Stimulated activated CD4-positive, alpha-beta T cell treated with anti-CD3 and anti-CD28 coated beads, Interleukin-1b, Interleukin-23, amount 100 ng/mL, for 48 hours (primary cell): ENCODE measurements around the gene C18orf63.
"Not testable (repeated sequence)": the region's sequence is repeated elsewhere in the genome, so short reads cannot be mapped to it uniquely, and the experiment has no call there.

Source experiments
- DNase-seq: peaks from one replicate; pipeline ENCODE4 v3.0.0-alpha.2; 2020

The C18orf63 gene

GRCh38 chr18:74286856-74287255 lies 28.8 kb upstream of the C18orf63 start:
- no peak for DNase-seq

DNA sequence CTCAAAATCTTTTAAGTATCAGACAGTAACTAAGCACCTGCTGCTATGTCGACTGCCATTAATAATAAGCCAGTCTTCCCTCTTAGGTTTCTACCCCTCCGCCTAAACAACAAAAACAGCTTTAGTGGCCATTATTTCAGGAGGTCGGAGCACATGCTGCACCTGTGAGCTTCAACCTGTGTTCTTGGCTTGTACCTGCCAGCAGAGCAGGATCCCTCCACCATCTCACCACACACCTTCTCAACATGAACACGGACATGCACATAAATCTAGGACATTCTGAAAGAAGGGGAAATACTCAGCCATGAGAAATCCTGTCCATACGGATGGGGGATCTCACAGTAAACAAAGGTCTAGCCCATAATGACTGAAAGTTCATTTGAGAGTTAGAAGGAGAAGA lies 27.6 kb upstream of the C18orf63 start:
- DNase-seq, result no peak

GRCh38 chr18:74288730-74289129 lies 26.9 kb upstream of the C18orf63 start:
- no peak for DNase-seq

- DNase-seq, result no peak
Observed at GRCh38 chr18:74289137-74289536, 26.5 kb upstream of the C18orf63 start.

- DNase-seq, result no peak
Observed at GRCh38 chr18:74290021-74290420, 25.6 kb upstream of the C18orf63 start.

- no peak for DNase-seq
Observed at GRCh38 chr18:74290794-74291471, 24.7 kb upstream of the C18orf63 start.

GRCh38 chr18:74291472-74291770 lies 24.2 kb upstream of the C18orf63 start:
- DNase-seq, result no peak

DNA sequence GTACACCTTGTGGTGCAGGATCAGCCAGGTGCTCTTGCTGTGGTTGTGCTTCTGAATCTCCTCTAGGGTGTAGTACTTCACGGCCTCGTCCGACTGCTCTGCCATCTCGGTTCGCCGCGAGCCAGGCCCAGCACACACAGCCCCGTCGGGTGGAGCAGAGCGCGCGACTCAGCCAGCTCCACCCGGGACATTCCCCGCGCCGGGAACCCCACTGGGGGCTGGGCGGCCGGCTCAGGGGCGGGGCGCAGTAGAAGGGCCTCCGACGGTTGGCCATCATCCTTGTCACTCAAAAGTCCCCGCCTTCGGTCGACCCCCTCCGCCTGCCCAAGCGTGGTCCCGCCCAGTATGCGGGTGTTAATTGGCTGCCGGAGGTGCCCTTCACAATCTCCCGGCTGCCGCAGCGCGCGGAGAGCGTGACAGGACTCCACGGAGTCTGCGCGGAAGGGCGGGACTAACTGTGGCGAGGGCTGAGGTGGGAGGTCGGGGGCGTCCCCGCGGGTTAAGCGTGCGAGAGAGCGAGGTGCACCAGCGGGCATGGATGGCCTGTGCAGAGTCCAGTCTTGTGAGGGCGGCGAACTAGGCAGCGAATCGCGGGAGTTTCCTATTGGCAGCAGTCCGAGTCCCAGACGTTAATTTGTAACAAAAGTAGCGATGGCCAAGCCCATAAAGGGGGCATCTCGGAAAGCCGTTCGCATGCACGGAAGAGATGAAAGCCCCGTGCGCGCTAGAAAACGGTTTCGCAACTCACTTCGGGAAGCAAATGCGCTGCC lies 23.7 kb upstream of the C18orf63 start, which contains the start of gene CYB5A:
Gene CYB5A (minus strand): TSS at position 193 of the 770 bp plus-strand sequence. CDS start 88 bp downstream, at position 105.
- DNase-seq, result peak; percentile 97

DNA sequence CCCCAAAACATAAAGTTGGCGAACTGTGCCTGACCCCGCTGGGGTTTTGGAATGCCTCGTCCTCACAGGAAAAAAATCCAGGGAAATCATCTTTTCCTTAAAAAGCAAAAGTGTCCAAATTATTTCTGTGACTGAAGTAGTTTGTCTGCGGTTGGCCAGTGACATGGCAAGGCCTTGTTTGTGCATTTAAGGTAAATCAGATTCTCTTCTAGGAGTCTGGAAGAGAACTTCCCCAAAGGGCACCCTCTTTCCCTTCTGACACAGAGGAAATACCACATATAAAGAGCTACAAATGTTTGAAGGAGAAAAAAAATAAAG lies 23.1 kb upstream of the C18orf63 start:
- DNase-seq, result no peak

GRCh38 chr18:74292982-74293381 lies 22.7 kb upstream of the C18orf63 start:
- not testable (repeated sequence) for DNase-seq

- no peak for DNase-seq
Observed at GRCh38 chr18:74294526-74294925, 21.1 kb upstream of the C18orf63 start.

DNA sequence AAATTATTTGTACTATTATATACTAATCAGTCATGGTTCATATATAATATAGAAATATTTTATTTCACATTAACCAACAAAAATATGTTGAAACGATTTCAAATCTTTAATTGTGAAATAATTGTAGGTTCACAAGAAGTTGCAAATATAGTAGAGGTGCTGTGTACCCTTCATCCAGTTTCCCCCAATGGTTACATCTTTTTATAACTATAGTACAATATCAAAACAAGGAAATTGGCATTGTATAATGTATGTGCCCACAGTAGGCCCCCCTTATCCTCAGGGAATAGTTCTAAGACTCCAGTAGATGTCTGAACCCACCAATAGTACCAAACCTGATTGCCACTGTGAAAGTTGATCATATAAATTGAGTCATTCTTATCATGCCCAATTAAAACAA lies 16.5 kb upstream of the C18orf63 start:
- no peak for DNase-seq

GRCh38 chr18:74299746-74300145 lies 15.9 kb upstream of the C18orf63 start:
- no peak for DNase-seq

GRCh38 chr18:74303306-74303705 lies 12.3 kb upstream of the C18orf63 start:
- no peak for DNase-seq

- DNase-seq, result no peak
Observed at GRCh38 chr18:74303936-74304335, 11.7 kb upstream of the C18orf63 start.

- no peak for DNase-seq
Observed at GRCh38 chr18:74310411-74310810, 5.2 kb upstream of the C18orf63 start.

DNA sequence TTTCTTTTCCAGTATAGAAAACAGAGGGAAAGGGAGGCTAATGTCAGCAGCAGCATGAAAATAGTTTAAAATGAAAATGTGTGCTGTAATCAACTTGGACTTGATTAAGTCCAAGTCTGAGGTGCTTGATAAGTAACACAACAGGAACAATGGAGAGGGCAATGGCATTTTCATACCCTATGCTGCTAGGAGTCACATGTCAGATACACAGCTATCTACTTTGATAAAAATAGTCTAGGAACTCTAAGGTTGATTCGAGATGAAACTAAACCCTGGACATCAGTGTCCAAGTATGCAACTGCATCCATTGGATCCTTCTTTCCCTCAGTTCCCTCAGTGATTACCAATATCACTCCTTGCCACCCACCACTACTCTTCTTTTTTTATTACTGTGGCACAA lies 4.6 kb upstream of the C18orf63 start:
- DNase-seq, result no peak

GRCh38 chr18:74314759-74315463 lies 728 bp upstream of the C18orf63 start:
- DNase-seq, result no peak

GRCh38 chr18:74316257-74317170 lies 875 bp downstream of the C18orf63 start:
- DNase-seq, result no peak

GRCh38 chr18:74326231-74326630 lies 10.6 kb downstream of the C18orf63 start:
- no peak for DNase-seq

DNA sequence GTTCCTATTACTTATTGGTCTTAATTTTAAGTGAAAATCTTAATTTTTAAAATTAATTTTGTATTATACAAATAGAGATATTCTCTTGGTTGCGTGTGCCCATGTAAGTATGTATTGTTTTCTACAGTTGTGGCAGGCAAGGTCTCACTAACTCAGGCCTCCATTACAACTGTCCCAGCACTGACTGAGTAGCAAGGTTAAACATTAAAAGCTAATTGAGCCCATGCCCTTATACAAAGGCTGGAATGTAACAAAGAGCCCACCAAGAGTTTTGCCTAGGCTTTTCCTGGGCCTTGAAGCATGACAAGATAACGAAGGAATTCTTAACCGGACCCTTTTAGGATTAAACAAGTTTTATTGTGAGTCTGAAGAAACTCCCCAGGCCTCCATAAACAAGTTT lies 11.2 kb downstream of the C18orf63 start:
- not testable (repeated sequence) for DNase-seq

DNA sequence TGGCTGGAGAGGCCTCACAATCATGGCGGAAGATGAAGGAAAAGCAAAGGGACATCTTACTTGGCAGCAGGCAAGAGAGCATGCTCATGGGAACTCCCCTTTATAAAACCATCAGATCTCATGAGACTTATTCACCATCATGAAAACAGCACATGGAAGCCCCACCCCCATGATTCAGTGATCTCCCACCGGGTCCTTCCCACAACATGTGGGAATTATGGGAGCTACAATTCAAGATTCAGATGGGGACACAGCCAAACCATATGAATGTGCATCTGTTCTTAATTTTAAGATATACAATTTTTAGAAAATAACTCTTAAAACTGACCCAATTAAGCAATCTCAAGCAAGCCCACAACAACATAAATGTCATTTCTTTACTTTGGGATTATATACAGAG lies 12.6 kb downstream of the C18orf63 start:
- DNase-seq, result no peak

DNA sequence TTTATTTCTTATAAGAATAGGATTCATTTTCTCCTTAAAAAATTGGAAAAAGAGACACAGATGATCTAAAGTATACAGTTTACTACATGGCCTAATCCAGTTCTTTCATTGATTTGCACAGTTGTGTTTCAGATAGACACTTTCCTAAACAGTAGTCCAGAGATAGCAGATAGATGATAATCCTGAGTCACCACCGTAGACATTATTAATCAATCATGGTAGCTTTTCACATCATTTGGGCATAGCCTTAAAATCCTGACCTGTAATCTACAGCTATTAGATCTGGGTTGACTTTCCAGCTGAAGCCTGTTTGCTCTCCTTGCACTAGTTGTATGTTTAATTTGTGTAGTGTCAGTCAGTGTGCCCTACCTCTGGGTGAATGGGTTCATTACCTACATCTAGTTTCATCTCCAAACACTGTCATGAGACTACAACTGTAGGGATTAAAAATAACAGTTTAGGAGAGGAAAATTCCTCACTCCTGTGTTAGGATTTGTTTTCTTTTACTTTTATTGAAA lies 14.1 kb downstream of the C18orf63 start:
- no peak for DNase-seq
